Measurements from ENCODE around the gene ZFP62.

Gene ZFP62

GRCh38 chr5:180866985-180867384 lies 5.9 kb upstream of the ZFP62 start:
- no peak for DNase-seq

GRCh38 chr5:180865981-180866695 lies 5.1 kb upstream of the ZFP62 start:
- no peak for DNase-seq

- no peak for DNase-seq
Measured at GRCh38 chr5:180862645-180863044, 1.6 kb upstream of the ZFP62 start.

- DNase-seq, result peak; percentile 25
Measured at GRCh38 chr5:180860273-180860886, 696 bp downstream of the ZFP62 start.

GRCh38 chr5:180858586-180858985 lies 2.5 kb downstream of the ZFP62 start:
- peak; percentile 72 for DNase-seq

GRCh38 chr5:180853848-180854176 lies 7.3 kb downstream of the ZFP62 start:
- no peak for DNase-seq

- no peak for DNase-seq
Measured at GRCh38 chr5:180853121-180853847, 7.8 kb downstream of the ZFP62 start.

- DNase-seq, result no peak
Measured at GRCh38 chr5:180852495-180852894, 8.6 kb downstream of the ZFP62 start.

GRCh38 chr5:180850434-180851078 lies 10.5 kb downstream of the ZFP62 start:
- DNase-seq, result no peak

- DNase-seq, result no peak
Measured at GRCh38 chr5:180849827-180850226, 11.2 kb downstream of the ZFP62 start.

GRCh38 chr5:180848878-180849277 lies 12.2 kb downstream of the ZFP62 start:
- no peak for DNase-seq

GRCh38 chr5:180848265-180848664 lies 12.8 kb downstream of the ZFP62 start:
- no peak for DNase-seq

- DNase-seq, result no peak
Measured at GRCh38 chr5:180847026-180847425, 14.1 kb downstream of the ZFP62 start.

- no peak for DNase-seq
Measured at GRCh38 chr5:180844858-180845257, 16.2 kb downstream of the ZFP62 start.

- no peak for DNase-seq
Measured at GRCh38 chr5:180844432-180844831, 16.6 kb downstream of the ZFP62 start.

GRCh38 chr5:180839935-180840334 lies 21.1 kb downstream of the ZFP62 start:
- DNase-seq, result no peak

GRCh38 chr5:180839227-180839626 lies 21.8 kb downstream of the ZFP62 start:
- no peak for DNase-seq

- no peak for DNase-seq
Measured at GRCh38 chr5:180837478-180837877, 23.6 kb downstream of the ZFP62 start.

GRCh38 chr5:180832638-180833068 lies 28.4 kb downstream of the ZFP62 start:
- peak; percentile 9 for DNase-seq

GRCh38 chr5:180831139-180832093 lies 29.7 kb downstream of the ZFP62 start:
- DNase-seq, result peak; percentile 82

- DNase-seq, result peak; percentile 89
Measured at GRCh38 chr5:180830253-180831138, 30.6 kb downstream of the ZFP62 start.

All from inflammatory macrophage treated with lipopolysaccharide for 4 hours (primary cell).